AG10803 (cell line): ENCODE data around the gene SLC25A21.
A peak's percentile ranks its signal among the peaks of the same experiment; 100 is the strongest.

Experiments
- DNase-seq: peaks from one replicate; pipeline ENCODE4 v3.0.0; 2010; ENCODE audit warnings: low read depth
- H3K4me3 ChIP-seq: 2 replicates; pipeline ENCODE4 v1.5.1; 2011; ENCODE audit warnings: mild to moderate bottlenecking, low read length, control low read depth
- CTCF ChIP-seq: conservative IDR thresholded peaks from 2 replicates; pipeline ENCODE4 v1.5.1; 2011; ENCODE audit warnings: mild to moderate bottlenecking, low read length, control low read depth, inconsistent platforms

Gene SLC25A21

GRCh38 chr14:36998686-36999085 lies 173.7 kb downstream of the SLC25A21 start:
- H3K4me3 ChIP-seq = no peak overlapping the region
- no peak for TF ChIP-seq CTCF
- no peak for DNase-seq

DNA sequence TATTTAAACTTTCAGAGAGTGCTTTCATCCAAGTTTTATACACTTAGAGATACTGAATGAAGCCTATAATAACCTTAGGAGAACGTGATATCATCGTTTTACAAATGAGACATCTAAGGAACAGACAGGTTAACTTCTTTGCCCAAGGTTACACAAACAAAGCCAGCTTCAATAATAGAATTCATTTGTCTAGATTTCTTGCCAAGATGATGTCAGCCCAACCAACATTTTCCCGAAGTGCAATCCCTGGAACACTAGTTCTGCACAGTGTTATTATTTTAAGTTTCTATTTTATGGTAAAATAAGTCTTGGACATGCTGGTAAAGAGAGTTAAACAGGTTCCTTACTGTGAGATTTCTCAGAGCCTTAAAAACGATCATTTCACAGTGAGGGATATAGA lies 174.6 kb downstream of the SLC25A21 start:
- peak; percentile 9 for DNase-seq
- no peak for TF ChIP-seq CTCF

DNA sequence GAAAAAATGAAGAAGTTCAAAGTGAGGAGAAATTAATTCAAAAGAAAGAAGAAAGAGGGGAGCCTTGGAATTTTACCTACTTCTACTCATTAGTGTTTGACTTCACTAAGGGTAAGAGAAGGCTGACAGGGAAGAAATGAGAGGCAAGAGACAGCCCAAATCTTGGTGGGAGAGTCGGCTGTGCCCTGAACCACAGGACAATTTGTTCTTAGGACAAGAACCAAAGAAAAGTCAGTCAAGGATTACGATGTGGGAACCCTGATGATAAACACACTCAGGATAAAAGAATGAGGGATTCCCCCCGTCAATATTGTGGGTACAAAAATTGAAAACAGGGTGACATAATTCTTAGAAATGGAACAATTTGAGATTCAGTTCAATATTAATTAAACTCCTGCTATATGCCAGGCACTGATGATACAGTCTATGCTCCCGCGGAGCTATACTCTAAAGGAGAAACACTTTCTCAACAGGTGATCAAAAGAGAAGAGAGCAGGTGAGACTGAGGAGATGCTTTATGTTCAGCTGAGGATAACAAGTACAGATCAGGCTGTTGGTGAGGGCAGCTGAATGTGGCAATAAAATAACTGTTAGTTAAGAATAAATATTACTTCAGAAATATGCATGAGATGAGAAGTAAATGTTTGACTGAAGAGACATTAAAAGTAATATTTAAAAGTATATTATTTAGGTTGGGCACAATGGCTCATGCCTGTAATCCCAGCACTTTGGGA lies 175.4 kb downstream of the SLC25A21 start:
- TF ChIP-seq CTCF = no peak
- H3K4me3 ChIP-seq = no peak overlapping the region
- DNase-seq = no peak

More for the DNA sequence above, 174.6 kb downstream of the SLC25A21 start:
- no peak overlapping the region for H3K4me3 ChIP-seq

DNA sequence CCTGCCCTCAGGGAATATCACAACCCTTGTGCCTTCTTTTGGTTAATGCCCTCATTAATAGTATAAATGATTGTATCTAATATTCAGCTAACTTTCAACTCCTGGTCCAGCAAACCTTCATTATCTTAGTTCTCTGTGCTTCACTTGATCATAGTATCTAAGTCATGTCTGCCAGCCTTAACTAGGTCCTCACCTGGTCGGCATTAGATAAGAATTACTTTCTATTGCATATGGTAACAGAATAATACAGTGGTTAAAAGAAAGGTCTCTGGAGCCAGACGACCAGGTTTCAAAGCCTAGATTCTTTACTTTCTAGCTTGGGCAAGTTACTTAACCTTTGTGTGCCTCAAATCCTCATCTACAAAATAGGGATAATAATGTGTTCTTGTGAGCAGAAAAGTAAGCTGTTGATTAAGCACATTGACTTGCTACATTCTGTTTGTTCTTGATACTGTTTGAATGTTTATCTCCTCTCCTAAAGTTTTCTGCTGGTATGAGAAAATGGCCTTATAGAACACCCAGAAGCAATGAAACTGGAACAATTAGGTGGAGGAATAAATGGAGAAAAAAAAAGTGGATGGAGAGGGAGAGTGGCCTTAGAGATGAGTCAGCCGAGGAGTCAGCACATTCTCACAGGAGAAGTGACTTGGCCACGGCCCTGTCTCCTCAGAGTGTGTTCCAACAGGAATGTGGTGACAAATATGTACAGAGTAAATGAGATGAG lies 176.1 kb downstream of the SLC25A21 start:
- DNase-seq = peak; percentile 66
- TF ChIP-seq CTCF = no peak
- no peak overlapping the region for H3K4me3 ChIP-seq

- TF ChIP-seq CTCF = no peak
- no peak for DNase-seq
- H3K4me3 ChIP-seq = no peak overlapping the region
These were observed 182.6 kb downstream of the SLC25A21 start for GRCh38 chr14:36989806-36990205.

- no peak for TF ChIP-seq CTCF
- no peak for DNase-seq
- no peak overlapping the region for H3K4me3 ChIP-seq
These were observed 183.4 kb downstream of the SLC25A21 start for GRCh38 chr14:36988989-36989388.

DNA sequence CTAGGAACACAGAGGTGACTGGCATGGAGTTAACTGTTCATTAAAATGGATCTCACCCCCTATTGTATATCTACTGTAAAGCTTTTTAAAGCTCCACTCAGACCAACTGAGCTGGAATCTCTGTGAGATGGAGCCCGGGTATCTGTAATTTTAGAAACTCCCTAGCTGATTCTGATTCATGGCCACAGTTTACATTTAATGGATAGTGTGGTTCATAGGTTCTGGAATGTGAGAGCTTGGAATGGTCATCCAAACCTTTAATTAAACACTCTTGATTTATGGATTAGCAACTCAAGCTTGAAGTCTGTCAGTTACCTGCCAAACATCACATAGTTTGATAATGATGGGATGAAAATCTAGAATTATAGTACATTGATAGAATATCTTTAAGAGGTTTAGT lies 183.8 kb downstream of the SLC25A21 start:
- no peak for TF ChIP-seq CTCF
- DNase-seq = no peak
- H3K4me3 ChIP-seq = no peak overlapping the region
